Tibial nerve (tissue), 3 donors: Measurements from ENCODE around the gene ZNF281.

ENCODE experiments used
- CTCF ChIP-seq, 5 experiments: fragments of 200-600 bp in 3 of 5; fragments of 450-650 bp in 2 of 5; sonication (generic) in 3 of 5; IDR thresholded peaks; one replicate each; pipeline ENCODE4 v1.5.1; 2016 to 2019; ENCODE audit warnings: antibody characterized with exemption in 5 of 5, mild to moderate bottlenecking in 3 of 5, moderate library complexity in 2 of 5
- POLR2A ChIP-seq, 2 donors: fragments of 450-650 bp; IDR thresholded peaks; one replicate each; pipeline ENCODE4 v1.6.1; 2017; ENCODE audit warnings: antibody characterized with exemption in 2 of 2, mild to moderate bottlenecking in 2 of 2, moderate library complexity in 2 of 2

DNA sequence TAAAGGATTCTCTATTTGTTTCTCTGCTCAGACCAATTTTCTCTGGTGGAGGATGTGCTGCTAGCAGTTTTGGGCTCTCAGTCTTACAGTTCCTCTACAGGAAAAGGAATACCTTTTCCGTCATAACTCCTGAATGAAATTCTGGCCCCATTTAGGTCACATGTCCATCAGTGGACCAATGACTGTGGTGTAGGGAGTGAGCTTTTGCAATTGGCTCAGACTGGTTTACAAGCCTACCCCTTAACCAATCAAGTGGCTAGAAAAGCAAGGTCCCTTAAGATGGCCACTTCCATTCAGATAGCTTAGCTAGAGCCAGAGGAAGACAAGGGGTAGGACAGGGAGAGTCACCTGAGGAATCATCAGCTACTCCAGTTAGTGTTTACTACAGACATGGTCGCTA, 16.4 kb upstream of the ZNF281 start:
- no peak for TF ChIP-seq CTCF (IDR thresholded peaks at IDR 0.05)
- TF ChIP-seq POLR2A (IDR thresholded peaks at IDR 0.05): no peak
